Measurements from ENCODE around the gene MSI1. TPM values are rescaled to one million over a fixed set of nuclear protein-coding genes. Genes with fewer than 3 reads are reported as not detected.
A peak's percentile ranks its signal among the peaks of the same experiment; 100 is the strongest.

Gene MSI1
- polyA plus RNA-seq, 1 donor from 2014 or later = not detected

DNA sequence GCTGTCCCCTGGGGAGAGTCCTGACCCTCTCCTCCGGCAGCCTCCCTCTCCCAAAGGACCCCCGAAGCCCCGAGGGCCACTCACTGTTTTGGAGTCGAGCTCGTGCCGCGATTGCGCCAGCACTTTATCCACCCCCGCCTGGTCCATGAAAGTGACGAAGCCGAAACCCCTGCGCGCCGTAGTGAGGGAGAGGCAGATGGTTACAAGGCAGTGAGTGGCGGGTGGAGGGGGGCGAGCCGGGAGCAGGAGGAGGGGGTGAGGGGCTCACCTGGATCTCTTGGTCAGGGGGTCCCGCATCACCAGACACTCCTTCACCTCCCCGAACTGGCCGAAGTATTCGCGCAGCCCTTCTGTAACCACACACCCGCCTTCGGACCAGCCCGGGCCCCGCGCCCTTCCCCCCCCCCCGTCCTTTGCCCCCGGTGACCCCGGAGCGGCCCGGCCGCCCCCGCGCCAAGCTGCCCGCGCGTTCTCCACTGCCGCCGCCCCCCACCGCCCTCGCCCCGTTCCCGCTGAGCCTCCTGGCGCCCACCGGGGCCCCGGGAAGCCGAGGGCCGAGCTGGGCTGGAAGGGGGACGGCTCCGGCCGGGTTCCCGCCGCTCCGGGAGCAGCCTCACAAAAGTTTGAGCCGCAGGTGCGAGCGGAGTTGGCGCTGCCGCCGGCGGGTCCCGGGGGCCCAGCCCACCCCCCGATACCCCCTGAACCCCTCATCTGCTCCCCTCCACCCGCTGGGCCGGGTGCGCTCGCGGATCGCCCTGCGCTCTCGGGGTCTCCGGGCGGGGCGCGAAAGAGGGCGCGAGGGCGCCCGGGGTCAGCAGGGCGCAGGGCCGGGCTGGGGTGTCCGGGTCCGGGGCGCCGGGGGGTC lies 808 bp downstream of the MSI1 start:
- Mint-ChIP-seq H3K36me3 (peaks cover 1% of the 10 kb centered on the region), H3K27ac (no peak overlapping the region), H3K27me3 (peaks cover 50% of the 10 kb centered on the region), H3K4me3 (peak overlapping the region in 3 of 4 donors; percentile 17 to 63 (median 44)), H3K4me1 (peaks cover 1 to 9% (median 8%) of the 10 kb centered on the region in 3 donors), H3K9me3 (no peaks in the 10 kb centered on the region)

DNA sequence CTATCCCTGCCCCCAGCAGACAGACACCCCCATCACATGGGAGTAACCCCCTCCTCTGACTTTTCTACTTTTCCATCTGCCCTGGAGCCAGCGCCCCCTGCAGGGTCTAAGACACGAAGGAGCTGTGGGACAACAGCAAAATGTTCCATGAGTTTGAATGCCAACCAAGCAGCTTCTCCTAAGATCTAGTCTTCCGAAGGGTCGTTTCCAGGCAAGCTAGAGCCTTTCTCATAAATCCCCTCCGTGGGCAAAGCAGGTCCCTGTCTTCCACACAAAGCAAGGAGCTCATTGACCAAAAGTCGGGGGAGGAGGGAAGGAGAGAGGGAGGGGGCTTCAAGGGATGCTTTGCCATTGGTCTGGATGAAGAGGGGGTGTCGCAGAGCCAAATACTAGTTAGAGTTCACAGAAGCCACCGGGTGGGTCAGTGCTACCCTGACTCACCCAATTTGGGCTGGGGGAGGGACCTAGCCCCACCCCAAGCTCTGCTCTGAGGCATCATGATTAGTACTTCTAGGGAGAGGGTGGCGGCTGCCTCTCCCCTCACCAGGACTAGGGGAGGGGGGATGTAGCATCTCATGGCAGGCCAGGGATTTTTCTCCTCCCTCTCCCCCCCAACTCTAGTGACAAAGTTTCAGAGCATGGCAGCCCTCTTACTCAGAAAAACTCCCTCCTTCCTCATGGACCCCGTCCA lies 1.6 kb downstream of the MSI1 start:
- peak overlapping the region; percentile 20 to 71 (median 37) for H3K4me3 Mint-ChIP-seq
- peaks cover 58% of the 10 kb centered on the region for H3K27me3 Mint-ChIP-seq
- peaks cover 1% of the 10 kb centered on the region for H3K36me3 Mint-ChIP-seq
- peaks cover 1 to 9% (median 8%) of the 10 kb centered on the region in 3 donors for H3K4me1 Mint-ChIP-seq
- no peaks in the 10 kb centered on the region for H3K9me3 Mint-ChIP-seq
- peak overlapping the region in 1 of 3 donors; percentile 0 for H3K27ac Mint-ChIP-seq

DNA sequence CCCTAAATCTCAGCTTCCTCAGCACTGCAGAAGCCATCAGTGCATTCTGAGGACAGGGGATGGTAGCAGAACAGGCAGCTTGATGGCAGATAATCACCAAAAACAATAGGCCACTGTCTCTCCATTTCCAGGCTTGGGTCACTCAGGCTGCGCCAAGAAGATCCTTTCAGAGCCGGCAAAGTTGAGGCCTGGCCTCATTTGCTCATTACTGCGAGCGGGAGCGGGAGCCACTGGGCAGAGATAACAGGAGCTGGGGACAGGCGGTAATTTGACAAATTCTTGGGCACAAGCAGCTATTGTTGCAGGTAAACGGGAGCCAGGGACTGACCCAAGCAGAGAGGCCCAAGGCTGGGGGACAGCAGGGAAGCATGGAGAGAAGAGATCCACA lies 2.1 kb downstream of the MSI1 start:
- no peaks in the 10 kb centered on the region for H3K9me3 Mint-ChIP-seq
- peak overlapping the region in 1 of 3 donors; percentile 0 for H3K27ac Mint-ChIP-seq
- H3K27me3 Mint-ChIP-seq = peaks cover 60% of the 10 kb centered on the region
- H3K4me1 Mint-ChIP-seq = peaks cover 1 to 13% (median 8%) of the 10 kb centered on the region in 3 donors
- H3K36me3 Mint-ChIP-seq = peaks cover 1% of the 10 kb centered on the region
- H3K4me3 Mint-ChIP-seq = peak overlapping the region; percentile 16 to 79 (median 72)

DNA sequence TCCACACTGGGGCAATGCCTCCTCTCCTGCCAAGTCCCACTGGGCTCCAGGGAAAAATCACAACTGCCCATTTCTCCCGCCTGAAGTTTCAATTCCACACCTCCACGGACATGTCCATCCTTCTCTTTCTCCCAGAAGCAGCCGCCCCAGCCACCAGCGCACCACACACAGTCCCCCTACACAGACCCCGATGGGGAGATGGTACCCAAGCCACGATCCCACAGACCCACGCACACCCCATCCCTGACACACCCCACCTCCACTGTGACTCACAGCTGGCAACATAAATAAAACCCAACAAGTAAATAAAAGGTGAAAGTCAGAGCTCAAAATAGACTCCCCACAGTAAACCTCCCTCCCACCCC lies 2.6 kb downstream of the MSI1 start:
- Mint-ChIP-seq H3K4me3 (no peak overlapping the region), H3K36me3 (peaks cover 1% of the 10 kb centered on the region), H3K27me3 (peaks cover 57% of the 10 kb centered on the region), H3K4me1 (peaks cover 1 to 13% (median 8%) of the 10 kb centered on the region in 3 donors), H3K9me3 (no peaks in the 10 kb centered on the region), H3K27ac (no peak overlapping the region)

DNA sequence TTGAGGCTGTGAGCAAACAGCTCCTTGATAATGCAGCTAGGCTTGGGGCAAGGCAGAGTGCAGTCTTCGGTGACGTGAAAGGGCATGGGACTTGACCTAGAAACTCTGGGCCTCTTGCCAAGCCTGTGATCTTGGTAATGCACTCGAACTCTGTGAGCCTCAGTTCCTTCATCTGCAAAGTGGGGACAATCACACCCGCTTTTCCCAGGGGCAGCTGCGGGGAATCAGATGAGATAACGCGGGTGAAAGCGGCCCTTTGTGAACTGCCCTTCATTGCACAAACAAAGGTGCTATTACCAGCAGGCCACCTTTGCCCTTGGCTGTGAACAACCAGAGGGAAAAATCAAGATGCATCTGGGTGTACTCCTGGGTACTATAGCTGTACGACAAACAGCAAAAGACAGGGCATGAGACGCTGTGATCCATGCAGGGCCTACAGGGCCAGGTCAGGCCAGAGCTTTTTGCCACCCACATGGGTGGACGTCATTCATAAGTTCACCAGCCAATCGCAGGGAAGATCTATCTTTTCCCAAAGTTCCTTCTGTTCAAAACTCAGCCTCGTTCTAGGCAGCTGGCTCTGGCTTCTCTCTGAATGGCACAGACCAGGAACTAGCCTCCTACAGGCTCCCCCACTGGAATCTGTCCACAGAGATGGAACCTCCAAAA lies 3.2 kb downstream of the MSI1 start:
- Mint-ChIP-seq H3K4me3 (no peak overlapping the region), H3K27me3 (peaks cover 55% of the 10 kb centered on the region), H3K27ac (no peak overlapping the region), H3K9me3 (no peaks in the 10 kb centered on the region), H3K4me1 (peaks cover 1 to 13% (median 8%) of the 10 kb centered on the region in 3 donors), H3K36me3 (peaks cover 1% of the 10 kb centered on the region)

DNA sequence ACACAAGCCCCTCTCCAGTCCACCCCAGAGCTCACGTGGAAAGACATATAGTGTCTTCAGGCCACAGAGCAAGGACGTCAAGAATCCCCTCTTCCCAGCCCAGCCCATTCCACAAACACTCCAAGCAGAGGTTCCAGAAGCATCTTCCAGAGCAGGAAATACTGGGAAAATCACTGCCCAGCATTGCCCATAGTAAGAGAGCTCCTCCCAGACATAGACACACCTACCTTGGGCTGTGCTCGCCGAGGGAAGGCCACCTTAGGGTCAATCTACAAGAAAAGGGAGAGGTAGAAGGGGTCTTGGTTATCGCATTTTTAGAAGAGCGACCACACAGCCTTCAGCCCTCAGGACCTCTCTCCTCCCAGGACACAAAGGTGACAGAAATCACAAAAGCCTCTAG lies 4.5 kb downstream of the MSI1 start:
- Mint-ChIP-seq H3K4me3 (peak overlapping the region in 1 of 4 donors; percentile 2), H3K27me3 (peaks cover 56% of the 10 kb centered on the region), H3K36me3 (peaks cover 1% of the 10 kb centered on the region), H3K9me3 (no peaks in the 10 kb centered on the region), H3K4me1 (peaks cover 0 to 7% (median 1%) of the 10 kb centered on the region in 3 donors), H3K27ac (no peak overlapping the region)

DNA sequence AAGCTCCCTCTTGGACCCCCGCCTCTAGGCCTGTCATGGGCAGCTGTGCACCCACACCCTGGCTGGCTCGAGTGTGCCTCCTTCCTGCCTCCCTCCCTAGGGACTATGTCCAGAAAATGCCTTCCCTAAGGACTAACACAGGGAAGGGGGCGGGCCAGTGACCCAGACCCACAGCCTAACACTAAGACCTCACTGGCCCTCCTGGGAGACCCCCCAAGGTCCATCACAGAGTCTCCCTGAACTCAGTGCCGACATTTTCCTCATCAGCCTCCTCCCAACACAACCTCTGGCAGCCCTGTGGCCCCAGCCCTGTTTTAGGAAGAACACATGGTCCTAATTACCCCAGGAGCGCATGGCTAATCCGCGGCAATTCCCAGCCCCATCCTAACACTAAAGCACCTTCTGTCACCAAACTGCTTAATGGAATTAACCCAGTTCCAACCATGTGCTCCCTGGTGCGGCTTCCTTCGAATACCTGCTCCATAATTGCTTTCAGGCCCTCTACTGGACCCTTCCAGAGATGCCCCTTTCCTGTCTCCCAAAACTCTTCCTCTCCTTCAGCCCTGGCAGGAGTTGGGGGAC lies 5.6 kb downstream of the MSI1 start:
- H3K27ac Mint-ChIP-seq = peak overlapping the region in 1 of 3 donors; percentile 71
- peaks cover 1% of the 10 kb centered on the region for H3K36me3 Mint-ChIP-seq
- H3K4me3 Mint-ChIP-seq = peak overlapping the region in 1 of 4 donors; percentile 2
- no peaks in the 10 kb centered on the region for H3K9me3 Mint-ChIP-seq
- H3K4me1 Mint-ChIP-seq = peaks cover 0 to 8% (median 1%) of the 10 kb centered on the region in 3 donors
- H3K27me3 Mint-ChIP-seq = peaks cover 58% of the 10 kb centered on the region

DNA sequence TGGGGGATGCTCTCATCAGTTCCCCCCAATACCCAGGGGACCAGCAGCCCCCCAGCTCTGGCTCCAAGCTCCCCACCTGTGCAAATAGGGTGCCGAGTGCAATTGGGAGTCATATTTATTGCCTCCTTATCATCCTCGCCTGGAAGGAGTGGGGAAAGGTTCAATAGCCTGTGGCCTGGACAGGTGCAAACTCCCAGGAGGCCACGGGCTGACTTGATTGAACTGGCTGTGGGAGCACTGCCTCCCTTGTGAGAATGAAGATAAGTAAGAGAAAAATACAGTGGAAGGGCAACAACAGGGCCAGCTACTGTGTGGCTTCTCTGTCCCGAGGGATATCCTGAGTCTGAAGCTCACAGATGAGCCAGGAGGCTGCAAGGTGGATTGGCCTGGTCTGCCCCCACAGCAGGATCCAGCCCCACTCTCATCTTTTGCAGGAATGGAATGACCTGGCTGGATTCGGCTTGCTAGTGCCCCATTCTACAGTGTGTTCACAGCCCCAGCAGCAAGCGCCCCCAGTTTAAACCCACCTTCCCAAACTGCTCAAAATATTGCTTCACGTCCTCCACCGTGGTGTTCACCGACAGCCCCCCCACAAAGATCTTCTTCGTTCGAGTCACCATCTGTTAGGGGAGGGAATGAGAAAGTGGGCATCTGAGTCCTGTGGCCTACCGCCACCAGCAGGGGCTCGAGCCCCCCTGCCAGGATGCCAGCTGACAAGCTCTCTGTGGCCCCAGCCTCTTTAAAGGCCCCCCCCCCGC lies 6.3 kb downstream of the MSI1 start:
- no peaks in the 10 kb centered on the region for H3K9me3 Mint-ChIP-seq
- peaks cover 1% of the 10 kb centered on the region for H3K36me3 Mint-ChIP-seq
- H3K27ac Mint-ChIP-seq = peak overlapping the region in 1 of 3 donors; percentile 32
- no peak overlapping the region for H3K4me3 Mint-ChIP-seq
- peaks cover 60% of the 10 kb centered on the region for H3K27me3 Mint-ChIP-seq
- peaks cover 0 to 8% (median 1%) of the 10 kb centered on the region in 3 donors for H3K4me1 Mint-ChIP-seq

DNA sequence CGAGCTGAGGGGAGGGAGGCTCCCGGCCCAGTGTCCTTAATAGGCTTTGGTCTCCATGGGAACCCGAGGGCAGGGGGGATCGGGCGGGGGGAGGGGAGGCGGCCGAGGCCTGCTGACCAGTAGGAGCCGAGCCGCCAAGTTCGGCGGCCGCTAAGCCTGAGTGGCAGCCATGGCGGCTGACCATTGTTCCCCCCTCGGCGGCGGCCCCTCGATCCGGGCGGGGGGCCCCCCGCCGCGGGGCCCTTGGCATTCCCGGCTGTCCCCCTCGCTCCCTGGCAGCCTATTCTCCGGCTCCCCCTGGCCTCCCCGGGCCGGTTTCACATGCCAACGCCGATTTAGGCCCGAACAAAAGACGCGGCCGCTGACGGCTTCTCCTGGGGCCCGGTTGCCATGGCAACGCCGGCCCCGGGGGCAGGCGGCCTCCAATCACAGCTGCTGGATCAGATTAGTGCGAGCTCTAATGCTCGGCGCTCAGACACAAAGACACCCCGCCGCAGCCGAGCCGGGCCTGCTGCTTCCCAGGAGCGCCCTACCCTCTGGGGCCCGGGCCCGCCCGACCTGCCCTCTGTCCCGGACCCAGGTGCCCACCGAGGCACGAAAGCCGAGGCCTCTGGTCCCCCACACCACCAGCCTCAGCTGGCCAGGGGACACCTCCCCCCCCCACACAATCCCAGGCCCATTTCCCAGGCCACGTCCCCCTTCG lies 7.3 kb downstream of the MSI1 start:
- Mint-ChIP-seq H3K27ac (no peak overlapping the region), H3K27me3 (peaks cover 52% of the 10 kb centered on the region), H3K4me1 (peaks cover 0 to 8% (median 0%) of the 10 kb centered on the region in 3 donors), H3K9me3 (no peaks in the 10 kb centered on the region), H3K4me3 (peak overlapping the region in 1 of 4 donors; percentile 28), H3K36me3 (no peaks in the 10 kb centered on the region)

DNA sequence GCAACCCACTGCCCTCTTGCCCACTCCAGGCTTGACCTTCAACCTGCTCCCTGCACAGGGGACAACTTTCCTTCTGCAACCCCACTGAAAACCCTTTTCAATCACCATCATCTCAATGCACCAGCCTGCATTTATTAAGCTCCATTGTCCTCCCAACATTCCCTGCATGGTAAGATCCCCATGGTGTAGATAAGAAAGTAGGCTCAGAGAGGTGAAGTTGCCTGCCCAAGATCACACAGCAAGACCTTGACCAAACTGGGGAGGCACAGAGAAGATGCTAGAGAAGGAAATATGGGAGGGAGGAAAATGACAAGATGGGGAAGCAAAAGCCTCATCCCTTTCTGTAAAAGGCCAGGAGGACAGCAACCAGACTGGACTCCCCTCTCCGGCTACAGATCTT lies 9.8 kb downstream of the MSI1 start:
- Mint-ChIP-seq H3K36me3 (no peaks in the 10 kb centered on the region), H3K4me3 (no peak overlapping the region), H3K4me1 (peaks cover 0 to 7% (median 0%) of the 10 kb centered on the region in 3 donors), H3K27ac (no peak overlapping the region), H3K27me3 (peaks cover 42% of the 10 kb centered on the region), H3K9me3 (no peaks in the 10 kb centered on the region)

DNA sequence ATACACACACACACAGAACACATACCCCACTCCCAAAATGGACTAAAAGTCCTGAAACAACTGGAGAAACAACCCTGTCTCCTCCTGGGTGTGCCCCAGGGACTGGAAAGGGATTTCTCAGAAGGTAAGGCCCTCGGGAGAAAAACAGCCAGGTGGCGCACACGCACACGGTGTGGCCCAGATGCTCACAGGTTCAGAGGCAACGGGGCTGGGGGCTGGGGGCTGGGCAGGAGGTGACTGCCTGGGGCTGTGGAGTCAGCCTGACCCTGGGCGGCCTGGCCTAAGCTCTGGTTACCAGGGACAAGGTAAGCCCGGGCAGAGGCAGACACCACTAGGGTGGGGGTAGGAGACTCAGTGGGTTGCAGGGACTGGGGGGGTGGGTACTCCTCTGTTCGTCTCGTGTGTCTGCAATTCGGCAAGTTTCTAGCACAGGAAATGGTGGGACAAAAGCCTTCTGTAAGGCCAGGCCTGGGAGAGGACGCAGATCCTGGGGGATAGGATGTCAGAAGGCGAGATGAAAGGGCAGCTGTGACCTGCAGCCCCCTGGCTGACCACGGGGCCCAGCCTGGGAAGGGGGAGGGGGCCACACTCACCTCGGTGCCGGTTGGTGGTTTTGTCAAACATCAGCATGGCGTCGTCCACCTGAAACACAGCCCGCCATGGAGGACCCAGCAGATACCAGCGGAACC lies 10.4 kb downstream of the MSI1 start:
- no peaks in the 10 kb centered on the region for H3K36me3 Mint-ChIP-seq

DNA sequence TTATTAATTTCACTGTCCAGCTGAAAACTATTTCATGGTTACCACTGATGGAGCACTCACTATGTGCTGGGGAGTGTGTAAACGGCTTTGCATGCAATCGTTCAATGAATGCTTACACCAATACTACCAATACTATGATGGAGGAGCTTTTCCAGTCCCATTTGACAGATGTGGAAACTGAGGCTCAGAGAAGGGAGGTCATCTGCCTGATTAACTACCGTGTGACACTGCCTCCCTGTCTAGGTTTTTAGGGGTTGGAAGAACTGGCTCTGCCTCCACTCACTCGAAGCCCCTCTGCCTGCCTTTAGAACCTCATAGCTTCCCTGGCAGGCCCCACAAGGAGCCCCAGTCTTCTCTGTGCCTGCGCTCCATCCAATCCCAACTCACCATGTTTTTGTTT lies 11.9 kb downstream of the MSI1 start:
- no peaks in the 10 kb centered on the region for H3K36me3 Mint-ChIP-seq
- no peaks in the 10 kb centered on the region for H3K9me3 Mint-ChIP-seq
- H3K4me1 Mint-ChIP-seq = peaks cover 0 to 4% (median 0%) of the 10 kb centered on the region in 3 donors
- no peak overlapping the region for H3K4me3 Mint-ChIP-seq
- H3K27me3 Mint-ChIP-seq = peaks cover 31% of the 10 kb centered on the region
- no peak overlapping the region for H3K27ac Mint-ChIP-seq

More for the DNA sequence above, 10.4 kb downstream of the MSI1 start:
- Mint-ChIP-seq H3K27ac (no peak overlapping the region), H3K4me1 (peaks cover 0 to 7% (median 0%) of the 10 kb centered on the region in 3 donors), H3K4me3 (no peak overlapping the region), H3K9me3 (no peaks in the 10 kb centered on the region), H3K27me3 (peaks cover 42% of the 10 kb centered on the region)

DNA sequence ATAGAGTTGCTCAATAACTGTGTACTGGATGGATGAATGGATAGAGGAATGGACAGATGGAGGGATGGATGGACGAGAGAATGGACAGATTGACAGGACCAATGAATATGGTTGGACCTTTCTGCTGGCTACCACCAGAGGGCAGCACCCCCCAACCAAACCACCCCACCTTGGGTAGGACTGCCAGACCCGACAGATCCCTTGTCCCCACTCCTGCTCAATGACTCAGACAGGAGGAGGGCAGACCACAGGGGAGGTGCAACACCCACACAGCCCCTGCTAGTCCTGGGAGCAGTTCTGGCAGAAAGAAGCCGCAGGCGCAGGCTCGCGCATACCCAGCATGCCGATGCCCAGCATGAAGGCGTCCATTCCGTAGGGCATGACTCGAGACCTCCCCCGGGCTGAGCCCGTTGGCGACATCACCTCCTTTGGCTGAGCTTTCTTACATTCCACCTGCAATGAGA lies 12.4 kb downstream of the MSI1 start:
- peak overlapping the region in 1 of 3 donors; percentile 1 for H3K27ac Mint-ChIP-seq
- H3K4me3 Mint-ChIP-seq = no peak overlapping the region
- no peaks in the 10 kb centered on the region for H3K9me3 Mint-ChIP-seq
- peaks cover 0 to 3% (median 0%) of the 10 kb centered on the region in 3 donors for H3K4me1 Mint-ChIP-seq
- no peaks in the 10 kb centered on the region for H3K36me3 Mint-ChIP-seq
- H3K27me3 Mint-ChIP-seq = peaks cover 26% of the 10 kb centered on the region

Measured in IgD-negative memory B cell (primary cell).